Measurements from ENCODE around the gene AP4E1.

GRCh38 chr15:50973605-50974004 lies 65.1 kb downstream of the AP4E1 start:
- TF ChIP-seq POLR2A (IDR thresholded peaks at IDR 0.05; ENCODE audit: low read depth, low read length) (no peak), CTCF (IDR thresholded peaks at IDR 0.05; ENCODE audit: extremely low read depth in 1 of 2, insufficient read depth in 1 of 2, low read depth in 1 of 2, low read length in 2 of 2) (no peak), EZH2 (IDR thresholded peaks at IDR 0.05; ENCODE audit: borderline replicate concordance, low read depth, low read length, severe bottlenecking) (no peak), MYC (IDR thresholded peaks at IDR 0.05; ENCODE audit: low read depth, low read length) (no peak), POLR2AphosphoS5 (IDR thresholded peaks at IDR 0.05; ENCODE audit: insufficient read depth, low read depth, low read length) (no peak), JUN (IDR thresholded peaks at IDR 0.05; ENCODE audit: borderline replicate concordance, insufficient read depth, insufficient read length, low read depth) (no peak), MAX (IDR thresholded peaks at IDR 0.05; ENCODE audit: insufficient read depth, insufficient read length) (no peak), FOS (IDR thresholded peaks at IDR 0.05; ENCODE audit: borderline replicate concordance, insufficient read depth, low read length) (no peak), GATA2 (IDR thresholded peaks at IDR 0.05; ENCODE audit: insufficient read depth, insufficient read length, low read depth, low read length) (no peak)

Measured in endothelial cell of umbilical vein (primary cell).